ENCODE measurements around the gene GLRA3. TPM values are rescaled to one million over a fixed set of nuclear protein-coding genes. Genes with fewer than 3 reads are reported as not detected.
"Not testable (repeated sequence)": the region's sequence is repeated elsewhere in the genome, so short reads cannot be mapped to it uniquely, and the experiment has no call there.

GLRA3 gene
- total RNA-seq, 1 donor from 2014 or later = not detected

DNA sequence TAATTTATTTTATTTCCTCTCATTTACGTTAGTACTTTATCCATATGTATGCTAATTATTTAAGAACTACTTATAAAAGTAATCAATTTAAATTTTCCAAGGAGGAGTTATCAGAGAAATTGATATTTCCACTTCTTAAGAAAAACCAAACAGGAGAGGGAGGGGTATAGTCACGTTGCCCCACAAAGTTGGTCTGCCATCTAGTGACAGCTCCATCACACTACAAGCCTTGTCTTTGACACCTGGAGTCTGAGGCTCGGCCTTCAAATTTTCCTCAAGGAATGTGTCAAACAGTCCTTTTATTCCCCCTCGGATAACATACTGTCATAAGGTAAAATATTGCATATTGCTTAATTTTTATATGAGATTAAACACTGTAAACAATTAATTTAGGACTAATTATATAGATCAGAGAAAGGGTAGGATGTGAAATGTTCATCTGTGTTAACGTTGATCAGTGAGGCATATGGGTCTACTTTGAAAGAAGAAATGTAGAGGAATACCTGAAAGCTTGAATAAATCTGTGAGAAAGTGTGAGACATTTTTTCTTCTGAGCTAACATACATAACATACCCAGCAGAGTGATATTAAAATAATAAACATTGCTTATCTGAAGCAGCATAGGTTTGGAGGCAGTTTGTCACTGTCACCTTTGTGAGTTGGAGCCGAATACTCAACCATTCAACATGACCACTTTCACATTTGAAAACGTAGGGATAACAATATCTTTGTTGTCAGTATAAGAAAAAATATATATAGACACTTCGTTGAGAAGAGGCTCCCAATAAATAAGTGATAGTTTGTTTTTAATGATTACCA is 114.4 kb downstream of the GLRA3 start:
- DNase-seq (ENCODE audit: low spot score) = no peak

DNA sequence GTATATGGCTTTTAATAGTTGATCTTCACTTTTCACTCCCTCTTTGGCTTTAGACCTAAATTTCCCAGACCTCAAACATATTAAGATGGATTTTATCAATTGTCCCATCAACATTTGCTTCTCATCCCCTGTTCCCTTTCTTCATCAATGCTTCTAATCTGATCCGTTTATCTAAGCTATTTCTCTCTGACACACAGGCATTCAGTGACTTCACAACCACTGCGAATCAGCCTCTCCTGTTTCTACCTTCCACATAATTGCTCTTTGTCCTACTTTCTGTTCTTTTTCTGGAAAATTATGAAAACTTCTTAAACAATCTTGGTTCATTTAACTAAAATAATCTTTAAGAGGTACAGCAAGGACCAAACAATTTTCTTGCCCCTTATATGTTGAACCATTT is 115.2 kb downstream of the GLRA3 start:
- no peak for DNase-seq (ENCODE audit: low spot score)

DNA sequence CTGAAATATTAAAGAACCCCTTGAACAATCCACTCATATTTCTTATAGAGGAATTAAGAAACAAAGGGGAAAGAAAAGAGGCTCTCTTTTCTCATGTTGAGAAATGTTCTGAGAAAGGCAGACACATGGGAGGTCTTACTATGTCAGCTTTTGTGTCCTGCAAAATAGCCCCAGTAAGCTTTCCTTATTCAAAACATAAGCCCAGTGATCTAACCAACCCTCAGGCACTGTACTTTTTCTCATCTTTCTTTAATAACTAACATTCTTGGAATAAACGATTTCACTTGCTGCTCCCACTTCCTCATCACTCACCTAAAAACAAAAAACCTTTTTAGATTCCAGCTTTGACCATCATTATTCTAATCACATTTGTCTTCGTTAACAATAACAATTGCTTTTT is 115.9 kb downstream of the GLRA3 start:
- no peak for DNase-seq (ENCODE audit: low spot score)

DNA sequence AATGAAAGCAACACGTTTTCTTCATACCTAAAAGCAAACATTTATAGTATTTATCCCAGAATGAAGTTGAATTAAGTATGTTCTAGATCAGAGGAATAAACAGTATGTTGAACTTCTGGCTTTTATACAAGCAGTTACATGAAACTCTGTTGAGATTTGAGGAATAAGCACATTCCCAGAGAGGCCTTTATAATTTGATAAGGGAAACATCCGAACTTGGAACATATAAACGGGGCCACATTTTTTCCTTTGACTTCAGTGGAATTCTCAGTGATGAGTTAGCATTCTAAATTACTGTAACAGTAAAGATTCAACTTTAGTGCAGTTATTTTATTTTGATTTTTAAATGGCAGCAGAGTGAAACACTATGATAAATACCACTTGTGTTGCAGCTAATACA is 119.5 kb downstream of the GLRA3 start:
- no peak for DNase-seq (ENCODE audit: low spot score)

DNA sequence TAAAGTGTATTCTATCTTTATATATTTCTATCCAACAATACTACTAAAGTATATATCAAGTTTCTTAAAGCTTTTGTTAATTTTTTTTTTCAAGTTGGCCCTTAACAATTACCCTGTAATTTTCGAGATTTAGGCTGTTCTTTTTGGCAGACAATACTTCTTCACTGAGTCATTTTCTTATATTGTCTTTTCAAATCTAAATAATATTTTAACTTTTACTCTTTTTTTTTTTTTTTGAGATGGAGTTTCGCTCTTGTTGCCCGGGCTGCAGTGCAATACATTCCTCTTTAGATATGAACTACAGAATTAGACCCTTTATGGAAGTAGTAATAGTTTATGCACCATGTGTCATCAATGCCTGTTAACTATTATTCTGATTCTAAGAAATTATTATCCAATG is 120.7 kb downstream of the GLRA3 start:
- no peak for DNase-seq (ENCODE audit: low spot score)

DNA sequence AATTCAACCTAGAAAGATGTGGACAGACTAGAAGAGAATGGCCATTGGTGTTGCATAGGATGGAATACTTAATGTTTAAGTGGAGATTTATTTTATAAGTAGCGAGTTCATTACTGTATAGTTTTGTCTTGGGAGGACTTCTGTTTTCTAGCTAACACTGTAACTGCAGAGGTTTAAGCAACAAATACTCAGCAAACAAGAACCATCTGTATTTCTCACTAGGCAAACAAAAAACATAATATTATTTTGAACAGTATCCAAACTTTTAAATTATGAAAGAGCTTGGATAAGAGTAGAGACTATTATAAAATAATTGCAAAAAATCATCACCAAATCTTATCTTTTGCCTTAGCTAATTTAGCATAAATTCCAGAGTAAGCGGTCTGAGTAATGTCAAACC is 121.1 kb downstream of the GLRA3 start:
- DNase-seq (ENCODE audit: low spot score) = no peak

DNA sequence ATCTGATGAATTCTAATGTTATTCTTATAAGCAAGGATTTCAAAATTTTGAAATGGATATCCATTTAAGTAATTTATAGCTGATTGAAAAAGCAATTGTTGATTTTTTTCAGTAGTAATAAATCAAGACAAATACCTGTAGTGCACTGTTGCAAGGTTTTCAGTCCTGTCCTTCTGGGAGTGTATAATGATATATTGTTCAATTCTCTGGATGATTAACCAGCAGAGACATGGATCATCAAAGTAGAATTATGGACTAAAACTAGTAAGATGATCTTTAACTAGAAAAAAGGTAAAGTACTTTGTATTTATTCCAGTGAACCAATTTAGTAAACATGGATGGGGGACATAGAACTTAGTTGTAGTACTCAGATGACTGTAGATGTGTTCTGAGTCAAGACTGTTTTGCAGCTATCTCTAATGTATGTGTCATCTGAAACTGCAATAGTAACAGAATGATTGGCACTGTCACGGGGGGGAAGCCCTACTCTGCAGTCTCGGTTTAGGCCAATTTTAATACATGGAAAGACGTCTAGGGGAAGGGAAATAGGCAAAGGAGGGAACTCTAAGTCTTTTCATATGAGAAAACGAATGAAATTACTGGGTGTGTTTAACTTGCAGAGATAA is 121.9 kb downstream of the GLRA3 start:
- no peak for DNase-seq (ENCODE audit: low spot score)

DNA sequence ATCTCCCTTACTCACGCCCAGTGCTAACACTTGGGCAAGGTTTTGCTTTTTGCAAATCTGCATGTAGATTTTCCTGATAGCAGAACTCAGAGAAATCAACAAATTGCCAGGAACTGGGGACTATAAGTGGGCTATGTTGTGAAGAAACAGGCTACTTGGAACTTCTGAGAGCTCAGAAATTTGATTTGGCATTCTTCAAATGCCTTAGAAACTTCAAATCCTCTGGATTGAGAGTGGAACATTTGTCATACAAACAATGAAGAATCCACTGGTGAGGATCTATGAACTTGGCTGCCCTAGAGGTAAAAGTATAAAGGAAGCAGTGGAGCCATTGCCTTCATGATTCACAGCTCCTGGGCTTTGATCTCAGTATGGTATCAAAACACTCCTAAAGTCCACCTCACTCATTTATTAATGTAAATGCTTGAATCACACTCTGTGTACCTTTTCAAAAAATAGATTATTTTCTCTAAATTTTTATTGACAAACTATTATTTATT is 126.0 kb downstream of the GLRA3 start:
- no peak for DNase-seq (ENCODE audit: low spot score)

DNA sequence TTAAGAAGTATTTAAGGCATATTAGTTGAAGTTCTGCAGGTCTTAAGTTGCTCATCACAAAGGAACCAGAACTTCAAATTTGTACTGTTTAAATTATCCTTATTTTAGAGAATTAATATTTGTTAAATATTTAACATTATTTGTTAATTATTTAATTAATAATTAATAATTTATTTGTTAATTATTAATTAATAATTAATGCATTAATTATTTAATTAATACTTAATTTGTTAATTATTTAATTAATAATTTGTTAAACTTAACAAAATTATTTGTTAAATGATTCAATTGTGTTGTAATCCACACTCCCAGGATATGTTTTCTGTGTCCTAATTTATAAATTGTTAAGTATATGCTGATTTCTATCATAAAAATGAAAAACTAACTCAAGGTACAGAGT is 129.4 kb downstream of the GLRA3 start:
- DNase-seq (ENCODE audit: low spot score) = no peak

DNA sequence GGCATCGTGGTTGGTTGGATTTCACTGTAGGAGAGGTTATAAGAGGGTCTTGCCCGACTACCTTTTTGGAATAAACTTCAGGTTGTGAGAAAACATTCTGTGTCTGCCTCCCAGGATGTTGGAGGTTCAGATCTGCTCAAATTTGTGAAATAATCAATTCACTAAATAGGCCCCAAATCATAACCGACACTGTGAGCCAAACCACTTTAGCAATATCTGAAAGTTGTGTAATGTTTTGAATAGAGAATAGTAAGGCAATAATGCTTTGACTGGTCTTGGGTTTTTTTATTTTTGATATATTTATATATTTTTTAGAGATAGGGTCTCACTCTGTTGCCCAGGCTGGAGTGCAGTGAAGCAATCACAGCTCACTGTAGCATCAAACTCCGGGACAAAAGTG is 131.2 kb downstream of the GLRA3 start:
- no peak for DNase-seq (ENCODE audit: low spot score)

DNA sequence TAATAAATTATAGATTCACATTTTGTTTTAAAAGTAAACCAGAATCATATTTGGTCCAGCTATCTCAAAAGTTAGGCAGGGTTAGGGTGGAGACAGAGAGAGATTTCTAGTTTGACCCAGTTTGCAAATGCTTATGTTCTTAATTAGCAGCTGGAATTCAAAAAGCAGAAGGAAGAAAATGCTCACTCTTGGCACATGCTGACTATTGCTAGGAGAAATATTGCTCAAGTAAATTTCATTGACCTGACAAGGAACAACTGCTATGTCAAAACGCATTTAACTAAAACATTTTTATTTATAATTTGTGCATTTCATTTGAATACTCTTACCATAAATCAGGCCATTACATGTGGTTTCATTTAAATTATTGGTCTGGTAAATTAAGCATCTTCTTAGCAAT is 131.8 kb downstream of the GLRA3 start:
- no peak for DNase-seq (ENCODE audit: low spot score)

DNA sequence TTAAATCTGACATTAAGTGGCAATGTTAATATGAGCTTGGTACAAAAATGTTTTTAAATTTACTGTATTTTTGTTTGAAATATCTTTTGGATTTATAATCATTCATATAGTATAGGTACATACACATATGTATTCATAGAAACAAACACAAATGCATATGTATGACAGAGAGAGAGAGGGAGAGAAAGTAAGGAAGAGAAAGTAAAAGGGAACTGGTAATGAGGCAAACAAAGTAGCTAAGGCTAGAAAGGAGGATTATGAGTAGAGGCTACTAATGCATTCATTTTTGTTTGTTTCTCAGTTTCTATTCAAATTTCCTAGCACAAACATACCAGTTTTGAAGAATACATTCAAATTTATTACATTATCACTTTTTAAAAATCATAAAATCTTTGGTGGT is 132.4 kb downstream of the GLRA3 start:
- no peak for DNase-seq (ENCODE audit: low spot score)

DNA sequence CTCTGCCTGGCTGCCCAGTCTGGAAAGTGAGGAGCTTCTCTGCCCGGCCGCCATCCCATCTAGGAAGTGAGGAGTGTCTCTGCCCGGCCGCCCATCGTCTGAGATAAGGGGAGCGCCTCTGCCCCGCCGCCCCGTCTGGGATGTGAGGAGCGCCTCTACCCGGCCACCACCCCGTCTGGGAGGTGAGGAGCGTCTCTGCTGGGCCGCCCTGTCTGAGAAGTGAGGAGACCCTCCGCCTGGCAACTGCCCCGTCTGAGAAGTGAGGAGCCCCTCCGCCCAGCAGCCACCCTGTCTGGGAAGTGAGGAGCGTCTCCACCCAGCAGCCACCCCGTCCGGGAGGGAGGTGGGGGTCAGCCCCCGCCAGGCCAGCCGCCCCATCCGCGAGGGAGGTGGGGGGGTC is 137.2 kb downstream of the GLRA3 start:
- DNase-seq (ENCODE audit: low spot score) = not testable (repeated sequence)

DNA sequence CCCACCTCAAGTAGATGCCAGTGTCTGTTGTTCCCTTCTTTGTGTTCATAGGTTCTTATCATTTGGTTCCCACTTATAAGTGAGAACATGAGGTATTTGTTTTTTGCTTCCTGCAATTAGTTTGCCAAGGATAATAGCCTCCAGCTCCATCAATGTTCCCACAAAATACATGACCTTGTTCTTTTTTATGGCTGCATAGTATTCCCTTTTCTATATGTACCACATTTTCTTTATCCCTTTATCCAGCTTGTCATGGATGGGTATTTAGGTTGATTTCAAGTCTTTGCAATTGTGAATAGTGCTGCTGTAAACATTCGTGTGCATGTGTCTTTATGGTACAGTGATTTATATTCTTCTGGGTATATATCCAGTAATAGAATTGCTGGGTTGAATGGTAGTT is 138.4 kb downstream of the GLRA3 start:
- DNase-seq (ENCODE audit: low spot score) = no peak

DNA sequence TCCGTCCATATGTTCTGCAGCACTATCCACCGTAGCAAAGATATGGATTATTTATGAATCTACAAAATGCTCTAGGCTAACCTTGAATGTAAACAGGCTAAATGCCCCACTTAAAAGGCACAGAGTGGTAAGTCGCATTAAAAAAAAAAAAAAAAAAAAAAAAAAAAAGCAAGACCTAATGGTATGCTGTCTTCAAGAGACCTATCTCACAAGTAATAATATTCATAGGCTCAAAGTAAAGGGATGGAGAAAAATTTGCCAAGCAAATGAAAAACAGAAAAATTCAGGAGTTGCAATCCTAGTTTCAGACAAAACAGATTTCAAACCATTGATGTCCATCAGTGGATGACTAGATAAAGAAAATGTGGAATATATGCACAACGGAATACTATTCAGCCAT is 139.4 kb downstream of the GLRA3 start:
- DNase-seq (ENCODE audit: low spot score) = no peak

DNA sequence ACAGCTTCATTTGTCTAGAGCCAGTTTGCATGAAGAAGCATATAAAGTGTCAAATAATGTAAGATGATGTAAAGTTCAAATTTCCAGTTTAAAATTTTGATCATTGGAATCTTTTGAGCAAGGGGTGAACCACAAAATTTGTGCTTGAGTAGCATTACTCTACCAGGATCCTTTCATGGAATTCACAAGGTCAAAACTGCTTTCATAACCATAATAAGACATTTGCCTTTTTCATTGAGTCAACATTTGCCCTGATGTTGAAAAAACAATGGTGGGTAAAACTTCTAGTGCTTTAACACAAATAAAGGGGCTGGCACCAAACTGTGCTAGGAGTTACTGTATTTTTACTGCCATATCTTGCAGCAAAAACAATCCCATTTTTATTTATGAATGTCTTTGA is 142.2 kb downstream of the GLRA3 start:
- no peak for DNase-seq (ENCODE audit: low spot score)

DNA sequence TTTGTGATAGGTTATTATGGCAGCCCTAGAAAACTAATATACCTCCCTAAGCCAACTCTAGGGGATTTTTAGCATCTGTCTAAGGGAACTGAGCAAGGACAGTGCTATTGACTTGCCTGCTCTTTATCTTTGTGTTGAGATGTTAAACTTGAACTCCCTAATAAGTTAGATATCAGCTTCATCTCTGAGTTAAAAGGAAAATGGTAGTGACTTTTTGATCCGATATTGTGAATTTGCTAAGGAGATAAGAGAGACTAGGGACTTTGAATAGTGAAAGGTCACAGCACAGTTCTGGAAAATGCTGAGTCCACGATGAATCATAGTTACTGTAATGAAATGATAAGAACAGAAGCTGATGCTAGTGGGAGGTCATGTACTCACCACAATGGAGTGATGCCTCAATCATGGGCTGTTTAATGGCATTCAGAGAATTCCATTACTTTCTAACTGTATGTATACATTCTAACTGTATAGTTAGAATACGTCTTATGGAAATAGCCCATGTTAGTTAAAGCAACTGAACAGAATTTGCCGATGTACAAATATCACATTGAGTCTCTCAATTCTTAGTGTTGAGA is 147.2 kb downstream of the GLRA3 start:
- DNase-seq (ENCODE audit: low spot score) = no peak

DNA sequence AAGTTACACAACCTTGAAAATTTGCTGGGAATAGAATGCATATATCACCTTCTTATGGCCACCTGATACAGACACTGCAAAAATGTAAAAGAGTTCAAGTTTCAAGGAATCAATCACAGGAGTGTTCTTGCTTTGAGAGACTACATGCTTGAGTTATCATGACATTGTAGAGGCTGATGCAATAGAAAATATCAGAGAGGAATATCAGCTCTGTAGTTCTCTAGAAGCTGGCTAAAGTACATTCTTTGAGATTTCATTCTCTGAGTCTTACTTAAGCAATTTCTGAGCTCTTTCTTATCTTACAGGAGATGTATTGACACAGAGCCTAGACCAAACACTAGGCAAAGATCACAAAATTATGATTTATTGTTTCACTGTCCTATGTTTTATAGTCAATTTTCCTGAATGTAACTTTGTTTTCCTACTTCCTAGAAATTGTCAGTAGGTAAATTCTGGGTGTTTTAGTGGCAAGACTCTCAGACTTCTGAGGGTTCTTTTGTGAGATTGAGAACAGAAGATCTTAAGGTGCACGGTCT is 154.7 kb downstream of the GLRA3 start:
- no peak for DNase-seq (ENCODE audit: low spot score)

DNA sequence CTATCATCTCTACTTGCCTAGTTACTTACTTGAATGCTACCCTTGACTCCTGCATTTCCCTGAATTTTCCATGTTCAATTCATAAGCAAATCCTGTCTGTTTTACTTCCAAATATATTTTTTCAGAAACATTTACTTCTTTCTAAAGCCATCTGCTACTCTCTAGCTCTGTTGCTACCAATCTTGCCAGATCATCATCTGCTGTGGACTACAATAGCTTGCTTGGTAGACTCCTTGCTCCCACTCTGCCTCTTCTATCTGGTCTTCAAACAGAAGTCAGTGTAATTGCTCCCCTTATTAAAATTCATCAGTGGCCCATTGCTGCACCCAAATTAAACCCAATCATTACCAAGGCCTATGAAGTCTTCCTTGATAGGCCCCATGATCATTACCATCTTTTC is 155.2 kb downstream of the GLRA3 start:
- DNase-seq (ENCODE audit: low spot score) = no peak

DNA sequence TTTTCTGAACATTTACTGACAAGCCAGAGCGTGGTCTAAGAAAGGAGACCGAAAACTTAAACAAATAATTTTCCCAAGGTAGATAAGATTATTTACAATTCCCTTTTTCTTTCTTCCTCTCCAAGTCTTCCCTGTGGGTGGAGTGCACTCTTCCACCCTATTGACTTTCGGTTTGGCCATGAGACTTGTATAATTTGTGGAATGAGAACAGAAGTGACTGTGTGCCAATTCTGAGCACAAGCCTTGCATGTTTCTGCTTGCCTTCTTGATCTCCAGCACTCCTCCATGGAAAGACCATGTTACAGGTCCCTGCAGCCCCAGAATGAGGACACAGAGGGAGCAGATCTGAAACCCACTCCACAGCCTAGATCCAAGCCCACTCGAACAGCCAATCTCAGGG is 156.8 kb downstream of the GLRA3 start:
- DNase-seq (ENCODE audit: low spot score) = no peak

DNA sequence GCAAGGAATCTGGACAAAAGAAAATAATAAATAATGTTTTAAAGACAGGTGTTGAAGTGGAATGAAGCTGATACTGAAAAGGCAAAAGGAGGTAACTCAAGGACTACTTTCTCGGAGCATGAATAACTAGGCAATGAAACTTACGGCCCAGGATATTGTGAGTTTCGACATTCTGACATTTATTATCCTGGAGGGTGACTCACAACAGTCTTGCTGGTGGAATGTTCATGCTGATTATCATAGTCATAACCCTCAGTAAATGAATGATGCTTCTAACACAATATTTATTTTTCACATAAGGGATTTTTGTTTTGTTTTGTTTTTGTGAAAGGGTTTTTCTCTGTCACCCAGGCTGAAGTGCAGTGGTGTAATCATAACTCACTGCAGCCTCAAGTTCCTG is 159.8 kb downstream of the GLRA3 start:
- no peak for DNase-seq (ENCODE audit: low spot score)

DNA sequence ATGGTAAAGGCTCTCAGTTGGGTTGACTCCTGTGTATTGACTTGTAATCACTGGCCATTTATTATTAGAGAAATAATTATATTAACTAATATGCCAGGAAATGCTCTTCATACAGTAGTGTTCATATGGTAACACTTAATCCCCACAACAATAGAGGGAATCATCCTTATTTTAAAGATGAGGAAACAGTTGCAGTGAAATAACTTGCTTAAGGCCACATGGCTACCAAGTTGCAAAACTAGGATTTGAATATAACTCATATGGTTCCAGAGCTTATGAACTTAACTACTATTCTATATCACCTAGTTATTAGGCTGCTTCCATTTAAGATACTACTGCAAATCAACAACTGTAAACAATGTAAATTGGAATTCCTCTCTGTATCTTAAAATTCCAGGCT is 163.2 kb downstream of the GLRA3 start:
- no peak for DNase-seq (ENCODE audit: low spot score)

Measured in mesenteric fat pad (tissue), 1 donor.